Neural progenitor cell (in vitro differentiated cells): Measurements from ENCODE around the gene ITGA2. TPM values are rescaled to one million over a fixed set of nuclear protein-coding genes. Genes with fewer than 3 reads are reported as not detected.

Experiments used
- DNase-seq: peaks from one replicate; pipeline ENCODE4 v3.0.0-alpha.2; 2016; ENCODE audit warnings: low spot score
- H2AFZ ChIP-seq: fragments of 200-600 bp; sonication (generic); replicated peaks from 2 replicates; pipeline ENCODE4 v1.6.1; 2016; ENCODE audit warnings: antibody characterized with exemption
- H3F3A ChIP-seq: fragments of 200-600 bp; sonication (generic); 2 replicates; pipeline ENCODE4 v1.6.1; 2016; ENCODE audit warnings: antibody characterized with exemption, low read depth
- H3K27ac ChIP-seq: fragments of 200-600 bp; sonication (generic); 2 replicates; pipeline ENCODE4 v1.5.1; 2016; ENCODE audit warnings: mild to moderate bottlenecking
- H3K27me3 ChIP-seq: fragments of 200-600 bp; sonication (generic); 2 replicates; pipeline ENCODE4 v1.6.1; 2016; ENCODE audit warnings: mild to moderate bottlenecking, moderate library complexity
- H3K36me3 ChIP-seq: fragments of 200-600 bp; sonication (generic); 2 replicates; pipeline ENCODE4 v1.5.1; 2016
- H3K4me1 ChIP-seq: fragments of 200-600 bp; sonication (generic); 2 replicates; pipeline ENCODE4 v1.6.1; 2016; ENCODE audit warnings: mixed run types
- H3K4me2 ChIP-seq: fragments of 200-600 bp; sonication (generic); 2 replicates; pipeline ENCODE4 v1.6.1; 2016
- H3K4me3 ChIP-seq: fragments of 200-600 bp; sonication (generic); 2 replicates; pipeline ENCODE4 v1.5.1; 2016
- H3K79me2 ChIP-seq: fragments of 200-600 bp; sonication (generic); 2 replicates; pipeline ENCODE4 v1.6.1; 2016; ENCODE audit warnings: low read depth
- H3K9ac ChIP-seq: fragments of 200-600 bp; sonication (generic); 2 replicates; pipeline ENCODE4 v1.6.1; 2016
- H3K9me3 ChIP-seq: fragments of 200-600 bp; sonication (generic); 2 replicates; pipeline ENCODE4 v1.5.1; 2016; ENCODE audit warnings: low read depth
- H4K20me1 ChIP-seq: fragments of 200-600 bp; sonication (generic); 2 replicates; pipeline ENCODE4 v1.6.1; 2016; ENCODE audit warnings: low read depth
- H3K27ac Mint-ChIP-seq: 3 replicates; pipeline ENCODE4 v1.8.0; 2021; ENCODE audit warnings: mixed read lengths
- H3K27me3 Mint-ChIP-seq: 2 replicates; pipeline ENCODE4 v1.8.0; 2022; ENCODE audit warnings: low read depth, mild to moderate bottlenecking, inconsistent platforms, moderate library complexity, mixed read lengths; ENCODE audit not compliant: insufficient read depth
- H3K36me3 Mint-ChIP-seq: 3 replicates; pipeline ENCODE4 v1.8.0; 2021; ENCODE audit warnings: mixed read lengths
- H3K4me1 Mint-ChIP-seq: 3 replicates; pipeline ENCODE4 v1.8.0; 2021; ENCODE audit warnings: mixed read lengths
- H3K4me3 Mint-ChIP-seq: 3 replicates; pipeline ENCODE4 v1.8.0; 2021; ENCODE audit warnings: mild to moderate bottlenecking, moderate library complexity, mixed read lengths
- H3K9me3 Mint-ChIP-seq: 3 replicates; pipeline ENCODE4 v1.8.0; 2020; ENCODE audit warnings: mixed read lengths
- CTCF ChIP-seq: fragments of 200-600 bp; sonication (generic); IDR thresholded peaks from 2 replicates; pipeline ENCODE4 v1.5.1; 2017; ENCODE audit warnings: antibody characterized with exemption, mild to moderate bottlenecking
- EZH2 ChIP-seq: fragments of 200-600 bp; sonication (generic); IDR thresholded peaks from 2 replicates; pipeline ENCODE4 v1.6.1; 2017; ENCODE audit warnings: antibody characterized with exemption, mild to moderate bottlenecking, moderate library complexity
- EZH2phosphoT487 ChIP-seq: fragments of 200-600 bp; sonication (generic); IDR thresholded peaks from 2 replicates; pipeline ENCODE4 v1.6.1; 2017; ENCODE audit warnings: antibody characterized with exemption
- total RNA-seq: library from RNA; depleted of rRNA; stranded (reverse); fragments of >200 nt; gene quantifications from 2 replicates; pipeline ENCODE4 v1.2.3, GENCODE V29; 2015; ENCODE audit warnings: low replicate concordance

ITGA2 gene
- total RNA-seq, 1 donor from 2014 or later, result 2.6 TPM

DNA sequence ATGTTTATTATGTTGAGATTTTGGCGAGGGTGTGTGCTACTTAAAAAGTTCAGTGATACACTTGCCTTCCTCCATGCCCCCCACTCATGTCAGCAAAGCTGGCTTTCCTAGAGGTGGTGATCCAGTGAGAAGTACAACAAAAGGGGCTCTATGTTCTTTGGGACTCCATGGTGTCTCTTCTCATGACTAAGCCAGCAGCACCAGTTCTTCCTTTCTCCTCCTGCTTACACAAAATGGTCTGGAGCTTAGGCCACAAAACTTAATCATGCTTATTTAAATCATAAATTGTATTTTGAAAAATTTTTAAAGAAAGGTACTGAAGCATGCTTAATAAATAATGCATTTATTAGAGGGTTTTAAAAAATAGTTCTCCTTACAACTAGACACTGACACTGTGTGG, 98.0 kb downstream of the ITGA2 start:
- Mint-ChIP-seq H3K9me3 (no peaks in the 10 kb centered on the region), H3K4me3 (no peak overlapping the region), H3K36me3 (no peaks in the 10 kb centered on the region), H3K4me1 (no peaks in the 10 kb centered on the region), H3K27me3 (no peaks in the 10 kb centered on the region), H3K27ac (no peak overlapping the region)
- no peak overlapping the region for H3K27ac ChIP-seq
- no peak overlapping the region for H2AFZ ChIP-seq
- H3K4me1 ChIP-seq, result no peaks in the 10 kb centered on the region
- H3F3A ChIP-seq, result no peaks in the 10 kb centered on the region
- H3K79me2 ChIP-seq, result no peaks in the 10 kb centered on the region
- DNase-seq, result no peak
- no peak overlapping the region for H3K4me2 ChIP-seq
- no peak overlapping the region for H3K9ac ChIP-seq
- no peak overlapping the region for H3K4me3 ChIP-seq
- H3K36me3 ChIP-seq, result no peaks in the 10 kb centered on the region
- H3K9me3 ChIP-seq, result no peaks in the 10 kb centered on the region
- no peaks in the 10 kb centered on the region for H4K20me1 ChIP-seq
- no peak for TF ChIP-seq EZH2
- no peak for TF ChIP-seq CTCF
- TF ChIP-seq EZH2phosphoT487, result no peak
- no peaks in the 10 kb centered on the region for H3K27me3 ChIP-seq

GRCh38 chr5:53087621-53088121, 98.5 kb downstream of the ITGA2 start:
- no peaks in the 10 kb centered on the region for H3K4me1 ChIP-seq
- H3K27me3 ChIP-seq, result no peaks in the 10 kb centered on the region
- no peaks in the 10 kb centered on the region for H3K9me3 Mint-ChIP-seq
- DNase-seq, result no peak
- H3K79me2 ChIP-seq, result no peaks in the 10 kb centered on the region
- H3K27me3 Mint-ChIP-seq, result no peaks in the 10 kb centered on the region
- no peaks in the 10 kb centered on the region for H3K36me3 Mint-ChIP-seq
- H4K20me1 ChIP-seq, result no peaks in the 10 kb centered on the region
- H3F3A ChIP-seq, result no peaks in the 10 kb centered on the region
- H3K9ac ChIP-seq, result no peak overlapping the region
- no peaks in the 10 kb centered on the region for H3K4me1 Mint-ChIP-seq
- TF ChIP-seq EZH2phosphoT487, result no peak
- TF ChIP-seq EZH2, result no peak
- TF ChIP-seq CTCF, result no peak
- no peaks in the 10 kb centered on the region for H3K36me3 ChIP-seq
- peak overlapping the region; percentile 1 for H3K27ac Mint-ChIP-seq
- H3K4me3 ChIP-seq, result no peak overlapping the region
- H3K27ac ChIP-seq, result no peak overlapping the region
- H3K9me3 ChIP-seq, result no peaks in the 10 kb centered on the region
- H3K4me3 Mint-ChIP-seq, result no peak overlapping the region
- H2AFZ ChIP-seq, result no peak overlapping the region
- H3K4me2 ChIP-seq, result no peak overlapping the region

- no peaks in the 10 kb centered on the region for H3K4me1 Mint-ChIP-seq
- H3K4me3 Mint-ChIP-seq, result no peak overlapping the region
- no peak for DNase-seq
- Histone ChIP-seq H3F3A (no peaks in the 10 kb centered on the region), H3K4me1 (no peaks in the 10 kb centered on the region), H3K4me2 (no peak overlapping the region), H3K27me3 (no peaks in the 10 kb centered on the region), H3K9me3 (no peaks in the 10 kb centered on the region), H3K9ac (no peak overlapping the region), H3K36me3 (no peaks in the 10 kb centered on the region), H3K27ac (no peak overlapping the region), H3K4me3 (no peak overlapping the region), H3K79me2 (no peaks in the 10 kb centered on the region), H4K20me1 (no peaks in the 10 kb centered on the region), H2AFZ (no peak overlapping the region)
- no peak overlapping the region for H3K27ac Mint-ChIP-seq
- H3K36me3 Mint-ChIP-seq, result no peaks in the 10 kb centered on the region
- no peaks in the 10 kb centered on the region for H3K27me3 Mint-ChIP-seq
- no peak for TF ChIP-seq CTCF
- TF ChIP-seq EZH2, result no peak
- H3K9me3 Mint-ChIP-seq, result no peaks in the 10 kb centered on the region
Observed at GRCh38 chr5:53089481-53089991, 100.4 kb downstream of the ITGA2 start.
